Neural progenitor cell (in vitro differentiated cells): Measurements from ENCODE around the gene MICU2.

Experiments used
- EZH2 ChIP-seq: fragments of 200-600 bp; sonication (generic); IDR thresholded peaks from 2 replicates; pipeline ENCODE4 v1.6.1; 2017; ENCODE audit warnings: antibody characterized with exemption, mild to moderate bottlenecking, moderate library complexity
- EZH2phosphoT487 ChIP-seq: fragments of 200-600 bp; sonication (generic); IDR thresholded peaks from 2 replicates; pipeline ENCODE4 v1.6.1; 2017; ENCODE audit warnings: antibody characterized with exemption
- TF ChIP-seq, protein P1 (sequence below): fragments of 200-600 bp; sonication (generic); IDR thresholded peaks from 2 replicates; pipeline ENCODE4 v1.5.1; 2017; ENCODE audit warnings: antibody characterized with exemption, mild to moderate bottlenecking

DNA sequence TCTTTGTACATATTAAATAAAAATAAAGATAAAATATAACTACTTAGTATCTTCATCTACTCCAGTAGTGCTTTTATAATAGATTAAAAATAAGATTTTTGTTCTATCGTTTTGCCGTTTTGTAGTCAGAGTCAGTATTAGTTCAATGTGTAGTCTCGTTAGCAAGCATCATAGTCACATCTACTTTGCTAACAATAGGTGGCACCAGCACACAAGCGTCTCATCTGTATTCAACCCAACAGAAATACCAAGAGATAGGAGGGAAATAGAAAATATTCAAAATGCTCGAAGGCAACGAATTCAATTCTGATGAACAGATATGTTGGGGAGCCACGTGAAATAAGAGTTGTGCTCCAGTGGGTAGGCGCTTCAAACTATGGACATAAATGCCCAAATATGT lies 21.4 kb upstream of the MICU2 start:
- TF ChIP-seq, protein P1, sequence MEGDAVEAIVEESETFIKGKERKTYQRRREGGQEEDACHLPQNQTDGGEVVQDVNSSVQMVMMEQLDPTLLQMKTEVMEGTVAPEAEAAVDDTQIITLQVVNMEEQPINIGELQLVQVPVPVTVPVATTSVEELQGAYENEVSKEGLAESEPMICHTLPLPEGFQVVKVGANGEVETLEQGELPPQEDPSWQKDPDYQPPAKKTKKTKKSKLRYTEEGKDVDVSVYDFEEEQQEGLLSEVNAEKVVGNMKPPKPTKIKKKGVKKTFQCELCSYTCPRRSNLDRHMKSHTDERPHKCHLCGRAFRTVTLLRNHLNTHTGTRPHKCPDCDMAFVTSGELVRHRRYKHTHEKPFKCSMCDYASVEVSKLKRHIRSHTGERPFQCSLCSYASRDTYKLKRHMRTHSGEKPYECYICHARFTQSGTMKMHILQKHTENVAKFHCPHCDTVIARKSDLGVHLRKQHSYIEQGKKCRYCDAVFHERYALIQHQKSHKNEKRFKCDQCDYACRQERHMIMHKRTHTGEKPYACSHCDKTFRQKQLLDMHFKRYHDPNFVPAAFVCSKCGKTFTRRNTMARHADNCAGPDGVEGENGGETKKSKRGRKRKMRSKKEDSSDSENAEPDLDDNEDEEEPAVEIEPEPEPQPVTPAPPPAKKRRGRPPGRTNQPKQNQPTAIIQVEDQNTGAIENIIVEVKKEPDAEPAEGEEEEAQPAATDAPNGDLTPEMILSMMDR = peak; percentile 53
- TF ChIP-seq EZH2phosphoT487 (no peak), EZH2 (no peak)
